ENCODE results near the gene TRDN.

TRDN gene

GRCh38 chr6:123636782-123637181 is at the start of gene TRDN:
Gene TRDN (minus strand): TSS chr6:123636950. CDS start chr6:123636775, 175 bp downstream.
- Histone ChIP-seq H3K27ac (ENCODE audit: poor library complexity, severe bottlenecking) (no peak within 1 kb of the TSS), H3K4me1 (ENCODE audit: insufficient read depth, poor library complexity, severe bottlenecking) (no peaks in the 10 kb centered on the region)

GRCh38 chr6:123681957-123682462 is 45.3 kb upstream of the TRDN start:
- Histone ChIP-seq H3K4me3 (ENCODE audit: severe bottlenecking) (no peak overlapping the region), H3K4me1 (ENCODE audit: insufficient read depth, poor library complexity, severe bottlenecking) (no peaks in the 10 kb centered on the region), H3K27ac (ENCODE audit: poor library complexity, severe bottlenecking) (no peak overlapping the region), H3K9me3 (ENCODE audit: severe bottlenecking) (no peaks in the 10 kb centered on the region), H3K36me3 (ENCODE audit: low read depth) (no peaks in the 10 kb centered on the region), H3K27me3 (ENCODE audit: insufficient read depth, poor library complexity, severe bottlenecking) (no peaks in the 10 kb centered on the region)
- no peak for TF ChIP-seq CTCF (IDR thresholded peaks at IDR 0.05; ENCODE audit: poor library complexity, severe bottlenecking)
- DNase-seq (ENCODE audit: low spot score): no peak
- ATAC-seq (ENCODE audit: low read depth): no peak

More at GRCh38 chr6:123636782-123637181, at the start of gene TRDN:
- DNase-seq (ENCODE audit: low spot score) (no peak), ATAC-seq (ENCODE audit: low read depth) (no peak)
- H3K36me3 ChIP-seq (ENCODE audit: low read depth): no peaks in the 10 kb centered on the region
- H3K27me3 ChIP-seq (ENCODE audit: insufficient read depth, poor library complexity, severe bottlenecking): peaks cover 5% of the 10 kb centered on the region
- H3K9me3 ChIP-seq (ENCODE audit: severe bottlenecking): no peaks in the 10 kb centered on the region
- TF ChIP-seq CTCF (IDR thresholded peaks at IDR 0.05; ENCODE audit: poor library complexity, severe bottlenecking): no peak
- no peak within 1 kb of the TSS for H3K4me3 ChIP-seq (ENCODE audit: severe bottlenecking)

- no peak for DNase-seq (ENCODE audit: low spot score)
- H3K36me3 ChIP-seq (ENCODE audit: low read depth): no peaks in the 10 kb centered on the region
- no peak for TF ChIP-seq CTCF (IDR thresholded peaks at IDR 0.05; ENCODE audit: poor library complexity, severe bottlenecking)
- no peak overlapping the region for H3K4me3 ChIP-seq (ENCODE audit: severe bottlenecking)
- H3K9me3 ChIP-seq (ENCODE audit: severe bottlenecking): no peaks in the 10 kb centered on the region
- H3K27ac ChIP-seq (ENCODE audit: poor library complexity, severe bottlenecking): no peak overlapping the region
- no peak for ATAC-seq (ENCODE audit: low read depth)
- no peaks in the 10 kb centered on the region for H3K4me1 ChIP-seq (ENCODE audit: insufficient read depth, poor library complexity, severe bottlenecking)
- H3K27me3 ChIP-seq (ENCODE audit: insufficient read depth, poor library complexity, severe bottlenecking): no peaks in the 10 kb centered on the region
Observed at GRCh38 chr6:123677897-123678296, 41.1 kb upstream of the TRDN start.

- DNase-seq (ENCODE audit: low spot score): no peak
- Histone ChIP-seq H3K4me1 (ENCODE audit: insufficient read depth, poor library complexity, severe bottlenecking) (no peaks in the 10 kb centered on the region), H3K27me3 (ENCODE audit: insufficient read depth, poor library complexity, severe bottlenecking) (no peaks in the 10 kb centered on the region), H3K27ac (ENCODE audit: poor library complexity, severe bottlenecking) (no peak overlapping the region), H3K36me3 (ENCODE audit: low read depth) (no peaks in the 10 kb centered on the region), H3K4me3 (ENCODE audit: severe bottlenecking) (no peak overlapping the region), H3K9me3 (ENCODE audit: severe bottlenecking) (no peaks in the 10 kb centered on the region)
- TF ChIP-seq CTCF (IDR thresholded peaks at IDR 0.05; ENCODE audit: poor library complexity, severe bottlenecking): no peak
- ATAC-seq (ENCODE audit: low read depth): no peak
Observed at GRCh38 chr6:123676793-123677192, 40.0 kb upstream of the TRDN start.

- Histone ChIP-seq H3K27me3 (ENCODE audit: insufficient read depth, poor library complexity, severe bottlenecking) (no peaks in the 10 kb centered on the region), H3K4me3 (ENCODE audit: severe bottlenecking) (no peak overlapping the region), H3K9me3 (ENCODE audit: severe bottlenecking) (no peaks in the 10 kb centered on the region), H3K27ac (ENCODE audit: poor library complexity, severe bottlenecking) (no peak overlapping the region), H3K4me1 (ENCODE audit: insufficient read depth, poor library complexity, severe bottlenecking) (no peaks in the 10 kb centered on the region), H3K36me3 (ENCODE audit: low read depth) (no peaks in the 10 kb centered on the region)
- ATAC-seq (ENCODE audit: low read depth): no peak
- no peak for DNase-seq (ENCODE audit: low spot score)
- TF ChIP-seq CTCF (IDR thresholded peaks at IDR 0.05; ENCODE audit: poor library complexity, severe bottlenecking): no peak
Observed at GRCh38 chr6:123668965-123669591, 32.3 kb upstream of the TRDN start.
